ENCODE results near the gene ROR2. TPM values are rescaled to one million over a fixed set of nuclear protein-coding genes. Genes with fewer than 3 reads are reported as not detected.

ROR2 gene
- total and polyA plus RNA-seq, 5 donors from 2014 or later, result 0.12 TPM; not detected in 4

DNA sequence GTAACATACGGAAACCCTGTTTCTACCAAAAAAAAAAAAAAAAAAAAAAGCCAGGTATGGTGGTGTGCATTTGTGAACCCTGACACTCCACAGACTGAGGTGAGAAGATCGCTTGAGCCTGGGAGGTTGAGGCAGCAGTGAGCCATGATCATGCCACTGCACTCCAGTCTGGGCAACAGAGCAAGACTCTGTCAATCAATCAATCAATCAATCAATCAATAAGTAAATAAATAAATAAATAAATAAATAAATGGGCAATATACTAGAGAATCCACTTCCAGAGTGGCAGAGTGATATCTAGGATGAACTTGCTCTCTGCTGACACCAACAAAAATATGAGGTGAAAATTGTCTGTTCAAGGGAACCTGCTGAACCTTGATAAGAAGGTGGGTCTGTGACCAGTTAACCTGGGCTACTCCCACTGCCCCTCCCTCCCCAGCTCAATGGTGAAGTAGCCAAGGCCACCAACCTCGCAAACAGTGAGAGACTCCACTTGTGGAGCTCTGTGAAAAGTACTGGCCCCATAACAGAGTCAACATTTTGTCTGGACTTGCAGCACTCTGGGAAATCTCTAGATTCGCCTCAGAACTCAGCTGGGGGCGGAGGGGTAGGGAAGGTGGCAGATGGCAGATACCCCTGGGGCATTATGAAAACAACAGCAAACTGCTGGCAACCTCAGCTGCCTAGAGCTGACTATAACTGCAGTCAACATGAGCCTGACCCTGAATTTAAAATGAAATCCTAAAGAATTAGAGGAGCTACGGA, 163.7 kb downstream of the ROR2 start:
- H3K4me1 Mint-ChIP-seq, result no peaks in the 10 kb centered on the region
- peaks cover 0 to 2% (median 0%) of the 10 kb centered on the region in 7 donors for H3K9me3 Mint-ChIP-seq
- no peak for ATAC-seq (ENCODE audit: low read depth in 2 of 2)
- Histone ChIP-seq H3K9me3 (ENCODE audit: control insufficient read depth in 2 of 2, low read length in 2 of 2) (peaks cover 0 to 4% of the 10 kb centered on the region in 2 experiments), H3K4me3 (ENCODE audit: low read depth, low read length) (no peak overlapping the region), H3K27ac (ENCODE audit: insufficient read depth, low read length, poor library complexity, severe bottlenecking) (no peak overlapping the region), H3K36me3 (ENCODE audit: control insufficient read depth, insufficient read depth, low read length) (no peaks in the 10 kb centered on the region), H3K4me1 (ENCODE audit: control insufficient read depth, insufficient read depth, low read length, poor library complexity, severe bottlenecking) (no peaks in the 10 kb centered on the region), H3K27me3 (ENCODE audit: control insufficient read depth, insufficient read depth, low read length) (no peaks in the 10 kb centered on the region)
- DNase-seq, result no peak
- no peaks in the 10 kb centered on the region for H3K27me3 Mint-ChIP-seq
- H3K4me3 Mint-ChIP-seq, result no peak overlapping the region
- no peak overlapping the region for H3K27ac Mint-ChIP-seq
- no peaks in the 10 kb centered on the region for H3K36me3 Mint-ChIP-seq

DNA sequence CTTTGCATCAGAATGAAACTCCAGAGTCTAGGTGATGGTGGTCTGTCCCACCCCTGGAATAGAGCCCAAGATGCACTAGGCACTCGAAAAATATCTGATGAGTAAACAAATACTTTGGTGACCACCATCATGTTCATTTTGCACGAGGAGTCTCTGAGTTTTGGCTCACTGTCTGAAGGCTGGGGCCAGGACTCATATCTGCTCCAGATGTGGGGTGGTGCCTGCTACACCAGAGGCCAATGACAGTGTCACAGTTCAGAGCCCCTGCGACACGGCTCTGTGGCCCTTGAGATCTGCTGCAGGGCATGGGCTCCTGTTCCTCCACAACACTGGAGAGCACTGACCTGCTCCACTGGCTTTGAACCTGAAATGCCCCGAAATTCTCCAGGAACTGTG, 164.6 kb downstream of the ROR2 start:
- ATAC-seq (ENCODE audit: low read depth in 2 of 2), result no peak
- DNase-seq, result no peak
- Histone ChIP-seq H3K9me3 (ENCODE audit: control insufficient read depth in 2 of 2, low read length in 2 of 2) (peaks cover 0 to 4% of the 10 kb centered on the region in 2 experiments), H3K27ac (ENCODE audit: insufficient read depth, low read length, poor library complexity, severe bottlenecking) (no peak overlapping the region), H3K36me3 (ENCODE audit: control insufficient read depth, insufficient read depth, low read length) (no peaks in the 10 kb centered on the region), H3K4me1 (ENCODE audit: control insufficient read depth, insufficient read depth, low read length, poor library complexity, severe bottlenecking) (no peaks in the 10 kb centered on the region), H3K27me3 (ENCODE audit: control insufficient read depth, insufficient read depth, low read length) (no peaks in the 10 kb centered on the region), H3K4me3 (ENCODE audit: low read depth, low read length) (no peak overlapping the region)
- Mint-ChIP-seq H3K36me3 (no peaks in the 10 kb centered on the region), H3K9me3 (peaks cover 0 to 2% (median 0%) of the 10 kb centered on the region in 7 donors), H3K4me1 (no peaks in the 10 kb centered on the region), H3K27me3 (no peaks in the 10 kb centered on the region), H3K27ac (no peak overlapping the region), H3K4me3 (no peak overlapping the region)

- no peak overlapping the region for H3K27ac Mint-ChIP-seq
- no peaks in the 10 kb centered on the region for H3K27me3 Mint-ChIP-seq
- H3K4me3 Mint-ChIP-seq, result no peak overlapping the region
- ATAC-seq (ENCODE audit: low read depth in 2 of 2) (no peak), DNase-seq (no peak)
- H3K9me3 Mint-ChIP-seq, result peaks cover 0 to 2% (median 0%) of the 10 kb centered on the region in 7 donors
- H3K4me3 ChIP-seq (ENCODE audit: low read depth, low read length), result no peak overlapping the region
- H3K9me3 ChIP-seq (ENCODE audit: control insufficient read depth in 2 of 2, low read length in 2 of 2), result peaks cover 0 to 4% of the 10 kb centered on the region in 2 experiments
- no peaks in the 10 kb centered on the region for H3K36me3 ChIP-seq (ENCODE audit: control insufficient read depth, insufficient read depth, low read length)
- no peaks in the 10 kb centered on the region for H3K27me3 ChIP-seq (ENCODE audit: control insufficient read depth, insufficient read depth, low read length)
- no peaks in the 10 kb centered on the region for H3K4me1 Mint-ChIP-seq
- H3K4me1 ChIP-seq (ENCODE audit: control insufficient read depth, insufficient read depth, low read length, poor library complexity, severe bottlenecking), result no peaks in the 10 kb centered on the region
- H3K36me3 Mint-ChIP-seq, result no peaks in the 10 kb centered on the region
- no peak overlapping the region for H3K27ac ChIP-seq (ENCODE audit: insufficient read depth, low read length, poor library complexity, severe bottlenecking)
Observed at GRCh38 chr9:91784673-91785446, 165.2 kb downstream of the ROR2 start.

DNA sequence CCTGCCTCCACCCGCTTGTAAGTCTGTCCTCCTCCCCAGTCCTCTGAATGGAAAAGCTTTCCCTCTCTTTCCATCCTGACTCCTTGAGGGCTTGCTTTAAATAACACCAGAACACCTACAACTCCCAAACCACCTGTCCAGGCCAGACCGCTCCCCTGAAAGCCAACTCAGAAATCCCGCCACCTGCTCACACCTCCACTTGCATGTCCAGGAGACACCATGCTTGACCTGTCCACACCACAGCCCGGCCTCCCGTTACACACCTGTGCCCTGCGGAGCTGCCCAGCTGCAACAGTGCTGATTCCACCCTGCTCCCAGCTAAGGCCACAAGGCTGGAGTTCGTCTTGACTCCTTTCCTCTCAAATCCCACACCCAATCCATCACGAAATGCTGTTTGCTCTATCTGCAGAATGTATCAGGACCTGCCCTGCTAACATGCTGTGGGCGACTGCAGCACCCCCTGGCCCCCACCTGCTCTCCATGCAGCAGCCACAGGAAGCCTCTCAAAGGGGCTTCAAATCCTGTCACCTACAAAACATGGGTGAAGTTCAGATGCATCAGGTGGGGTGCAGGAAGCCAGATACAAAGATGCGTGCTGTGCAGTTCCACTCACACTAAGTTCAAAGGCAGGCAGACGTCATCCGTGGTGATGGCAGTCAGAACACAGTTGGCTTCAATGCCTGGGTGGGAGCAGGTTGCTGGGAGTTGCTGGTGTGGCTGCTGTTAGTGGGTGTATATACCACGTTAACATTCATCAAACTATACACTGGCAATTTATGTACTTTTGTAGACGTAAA, 166.0 kb downstream of the ROR2 start:
- H3K27ac ChIP-seq (ENCODE audit: insufficient read depth, low read length, poor library complexity, severe bottlenecking), result no peak overlapping the region
- H3K27me3 ChIP-seq (ENCODE audit: control insufficient read depth, insufficient read depth, low read length), result no peaks in the 10 kb centered on the region
- Mint-ChIP-seq H3K4me3 (no peak overlapping the region), H3K27me3 (no peaks in the 10 kb centered on the region), H3K27ac (no peak overlapping the region), H3K9me3 (peaks cover 0 to 2% (median 0%) of the 10 kb centered on the region in 7 donors), H3K36me3 (no peaks in the 10 kb centered on the region), H3K4me1 (no peaks in the 10 kb centered on the region)
- H3K4me3 ChIP-seq (ENCODE audit: low read depth, low read length), result no peak overlapping the region
- no peaks in the 10 kb centered on the region for H3K4me1 ChIP-seq (ENCODE audit: control insufficient read depth, insufficient read depth, low read length, poor library complexity, severe bottlenecking)
- no peaks in the 10 kb centered on the region for H3K36me3 ChIP-seq (ENCODE audit: control insufficient read depth, insufficient read depth, low read length)
- H3K9me3 ChIP-seq (ENCODE audit: control insufficient read depth in 2 of 2, low read length in 2 of 2), result peaks cover 0 to 4% of the 10 kb centered on the region in 2 experiments
- DNase-seq (no peak), ATAC-seq (ENCODE audit: low read depth in 2 of 2) (no peak)

DNA sequence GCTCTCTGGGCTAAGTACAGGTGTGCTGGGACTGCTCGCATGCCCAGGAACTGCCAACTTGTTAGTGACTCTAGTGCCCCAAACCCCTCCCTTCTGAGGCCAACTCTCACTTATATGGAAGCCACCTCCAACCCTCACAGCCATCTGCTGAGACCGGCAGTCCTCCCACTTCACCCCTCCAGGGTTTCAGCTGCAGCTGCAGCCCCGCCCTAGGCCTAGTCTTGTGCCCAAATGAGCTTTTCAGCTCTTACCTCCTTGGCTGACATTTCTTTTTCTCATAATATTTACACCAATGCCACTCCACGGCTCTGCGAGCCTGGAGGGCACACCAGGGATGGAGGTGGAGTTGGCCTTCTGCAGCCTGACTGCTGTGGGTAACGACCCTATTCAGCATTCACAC, 166.6 kb downstream of the ROR2 start:
- DNase-seq, result no peak
- H3K4me1 Mint-ChIP-seq, result no peaks in the 10 kb centered on the region
- Histone ChIP-seq H3K27ac (ENCODE audit: insufficient read depth, low read length, poor library complexity, severe bottlenecking) (no peak overlapping the region), H3K4me1 (ENCODE audit: control insufficient read depth, insufficient read depth, low read length, poor library complexity, severe bottlenecking) (no peaks in the 10 kb centered on the region), H3K27me3 (ENCODE audit: control insufficient read depth, insufficient read depth, low read length) (no peaks in the 10 kb centered on the region), H3K4me3 (ENCODE audit: low read depth, low read length) (no peak overlapping the region), H3K36me3 (ENCODE audit: control insufficient read depth, insufficient read depth, low read length) (no peaks in the 10 kb centered on the region), H3K9me3 (ENCODE audit: control insufficient read depth in 2 of 2, low read length in 2 of 2) (peaks cover 0 to 4% of the 10 kb centered on the region in 2 experiments)
- peaks cover 0 to 2% (median 0%) of the 10 kb centered on the region in 7 donors for H3K9me3 Mint-ChIP-seq
- no peak overlapping the region for H3K4me3 Mint-ChIP-seq
- no peak overlapping the region for H3K27ac Mint-ChIP-seq
- peaks cover 5% of the 10 kb centered on the region for H3K27me3 Mint-ChIP-seq
- ATAC-seq (ENCODE audit: low read depth in 2 of 2), result no peak
- H3K36me3 Mint-ChIP-seq, result no peaks in the 10 kb centered on the region

DNA sequence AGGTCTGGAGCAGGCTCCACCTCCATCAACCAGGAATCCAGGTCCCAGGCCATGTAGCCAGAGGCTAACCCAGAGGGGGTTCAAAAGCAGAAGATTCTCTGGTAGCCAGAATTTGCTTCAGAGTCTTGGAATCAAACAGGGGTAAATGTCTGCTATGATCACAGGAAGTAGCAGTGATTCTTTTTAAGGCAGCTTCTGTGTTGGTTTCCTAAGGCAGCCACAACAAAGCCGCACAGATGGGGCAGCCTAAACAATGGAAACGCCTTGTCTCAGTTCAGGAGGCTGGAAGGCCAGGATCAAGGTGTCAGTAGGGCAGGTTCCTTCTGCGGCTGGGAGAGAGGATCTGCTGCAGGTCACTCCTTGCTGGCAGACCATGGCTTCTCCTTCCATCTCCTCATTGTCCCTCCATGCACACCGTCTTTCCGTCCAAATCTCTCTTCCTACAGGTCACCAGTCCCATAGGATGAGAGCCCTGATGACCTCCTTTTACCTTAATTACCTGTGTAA, 167.3 kb downstream of the ROR2 start:
- no peaks in the 10 kb centered on the region for H3K9me3 ChIP-seq (ENCODE audit: control insufficient read depth in 2 of 2, low read length in 2 of 2)
- H3K36me3 Mint-ChIP-seq, result no peaks in the 10 kb centered on the region
- peaks cover 0 to 2% (median 0%) of the 10 kb centered on the region in 7 donors for H3K9me3 Mint-ChIP-seq
- no peak overlapping the region for H3K4me3 Mint-ChIP-seq
- H3K27ac ChIP-seq (ENCODE audit: insufficient read depth, low read length, poor library complexity, severe bottlenecking), result no peak overlapping the region
- DNase-seq (no peak), ATAC-seq (ENCODE audit: low read depth in 2 of 2) (no peak)
- H3K4me1 Mint-ChIP-seq, result no peaks in the 10 kb centered on the region
- H3K4me1 ChIP-seq (ENCODE audit: control insufficient read depth, insufficient read depth, low read length, poor library complexity, severe bottlenecking), result no peaks in the 10 kb centered on the region
- no peak overlapping the region for H3K27ac Mint-ChIP-seq
- no peak overlapping the region for H3K4me3 ChIP-seq (ENCODE audit: low read depth, low read length)
- peaks cover 5% of the 10 kb centered on the region for H3K27me3 Mint-ChIP-seq
- no peaks in the 10 kb centered on the region for H3K27me3 ChIP-seq (ENCODE audit: control insufficient read depth, insufficient read depth, low read length)
- no peaks in the 10 kb centered on the region for H3K36me3 ChIP-seq (ENCODE audit: control insufficient read depth, insufficient read depth, low read length)

GRCh38 chr9:91781906-91782305, 168.1 kb downstream of the ROR2 start:
- no peaks in the 10 kb centered on the region for H3K27me3 ChIP-seq (ENCODE audit: control insufficient read depth, insufficient read depth, low read length)
- H3K27ac ChIP-seq (ENCODE audit: insufficient read depth, low read length, poor library complexity, severe bottlenecking), result no peak overlapping the region
- no peaks in the 10 kb centered on the region for H3K36me3 ChIP-seq (ENCODE audit: control insufficient read depth, insufficient read depth, low read length)
- Mint-ChIP-seq H3K27me3 (peaks cover 9% of the 10 kb centered on the region), H3K9me3 (peaks cover 0 to 2% (median 0%) of the 10 kb centered on the region in 7 donors), H3K36me3 (no peaks in the 10 kb centered on the region), H3K4me3 (no peak overlapping the region), H3K27ac (peak overlapping the region in 1 of 3 donors; percentile 74), H3K4me1 (no peaks in the 10 kb centered on the region)
- ATAC-seq (ENCODE audit: low read depth in 2 of 2) (no peak), DNase-seq (no peak)
- no peak overlapping the region for H3K4me3 ChIP-seq (ENCODE audit: low read depth, low read length)
- no peaks in the 10 kb centered on the region for H3K9me3 ChIP-seq (ENCODE audit: control insufficient read depth in 2 of 2, low read length in 2 of 2)
- H3K4me1 ChIP-seq (ENCODE audit: control insufficient read depth, insufficient read depth, low read length, poor library complexity, severe bottlenecking), result no peaks in the 10 kb centered on the region

Measured in CD4-positive, CD25-positive, alpha-beta regulatory T cell (primary cell).